Right lobe of liver (tissue), 6 donors: ENCODE measurements around the gene CASZ1. TPM values are rescaled to one million over a fixed set of nuclear protein-coding genes. Genes with fewer than 3 reads are reported as not detected.

Experiments
- ATAC-seq, 4 donors: fragments of 200-7000 bp; cut with Tn5 transposase; one replicate each; pipeline ENCODE4 v1.9.1; 2020; ENCODE audit warnings: mild to moderate bottlenecking in 4 of 4, moderate library complexity in 4 of 4
- DNase-seq, 3 donors: peaks; one replicate each; pipeline ENCODE4 v3.0.0-alpha.2; 2020
- H3K27ac ChIP-seq, 3 donors: fragments of 200-600 bp; one replicate each; pipeline ENCODE4 v1.8.0; 2022
- H3K27me3 ChIP-seq, 2 donors: fragments of 200-600 bp; one replicate each; pipeline ENCODE4 v1.8.0; 2022
- H3K36me3 ChIP-seq, 4 donors: fragments of 200-600 bp; sonication (generic) in 1 of 4; one replicate each; pipeline versions ENCODE4 v1.5.1 to v1.8.0; 2017 to 2022; ENCODE audit warnings: control low read depth in 1 of 4
- H3K4me1 ChIP-seq, 4 donors: fragments of 200-600 bp; sonication (generic) in 1 of 4; one replicate each; pipeline versions ENCODE4 v1.5.1 to v1.8.0; 2017 to 2022; ENCODE audit warnings: control low read depth in 1 of 4
- H3K4me3 ChIP-seq, 3 donors: fragments of 200-600 bp; one replicate each; pipeline ENCODE4 v1.8.0; 2022
- H3K9me3 ChIP-seq, 4 donors: fragments of 200-600 bp; sonication (generic) in 1 of 4; one replicate each; pipeline versions ENCODE4 v1.5.1 to v1.8.0; 2017 to 2022; ENCODE audit warnings: control low read depth in 1 of 4
- CTCF ChIP-seq, 4 donors: fragments of 200-600 bp in 3 of 4; fragments of 450-650 bp in 1 of 4; IDR thresholded peaks; one replicate each; pipeline versions ENCODE4 v1.5.1 to v1.8.0; 2016 to 2022; ENCODE audit warnings: antibody characterized with exemption in 4 of 4, mild to moderate bottlenecking in 2 of 4
- POLR2A ChIP-seq: fragments of 450-650 bp; IDR thresholded peaks from one replicate; pipeline ENCODE4 v1.6.1; 2017; ENCODE audit warnings: antibody characterized with exemption, mild to moderate bottlenecking
- WGBS: methylation state at CpG from one replicate; pipeline ENCODE4 v1.1.6; 2018; ENCODE audit warnings: low coverage, low lambda C conversion rate; ENCODE audit not compliant: insufficient coverage; ENCODE audit errors: missing lambda C conversion rate; 5-methylcytosine and 5-hydroxymethylcytosine counted together
- intact Hi-C, 2 donors: fragments of 100-400 bp; cut with DNase I; formaldehyde crosslinking; loops; one replicate each; pipeline versions ENCODE4 v1.11.2 to v1.14.1; 2022
- total RNA-seq, 6 experiments: library from RNA; depleted of rRNA in 2 of 6; stranded (reverse); fragments of >200 nt in 2 of 6; fragmentation: NEBNext Ultra II Directional in 3 of 6; extraction: Animal tissue kit (Norgen Biotek cat#: 25700) in 3 of 6; gene quantifications; one replicate each; pipeline versions ENCODE4 v1.1.0 to v1.2.4, GENCODE V29; 2016 to 2023
- donor health status: DM: no; HTN: yes; CAD: no.
- donor health status: DM: no; HTN: no; CAD: no.
- donor health status: DM: no; HTN: no; CAD: no.
- donor health status: DM: no; HTN: yes; CAD: no.
- donor health status: DM: no; HTN: yes; CAD: no.

Gene CASZ1
- total RNA-seq, 6 experiments from 2014 or later, result 3.1 to 10.1 (median 5.3) TPM

DNA sequence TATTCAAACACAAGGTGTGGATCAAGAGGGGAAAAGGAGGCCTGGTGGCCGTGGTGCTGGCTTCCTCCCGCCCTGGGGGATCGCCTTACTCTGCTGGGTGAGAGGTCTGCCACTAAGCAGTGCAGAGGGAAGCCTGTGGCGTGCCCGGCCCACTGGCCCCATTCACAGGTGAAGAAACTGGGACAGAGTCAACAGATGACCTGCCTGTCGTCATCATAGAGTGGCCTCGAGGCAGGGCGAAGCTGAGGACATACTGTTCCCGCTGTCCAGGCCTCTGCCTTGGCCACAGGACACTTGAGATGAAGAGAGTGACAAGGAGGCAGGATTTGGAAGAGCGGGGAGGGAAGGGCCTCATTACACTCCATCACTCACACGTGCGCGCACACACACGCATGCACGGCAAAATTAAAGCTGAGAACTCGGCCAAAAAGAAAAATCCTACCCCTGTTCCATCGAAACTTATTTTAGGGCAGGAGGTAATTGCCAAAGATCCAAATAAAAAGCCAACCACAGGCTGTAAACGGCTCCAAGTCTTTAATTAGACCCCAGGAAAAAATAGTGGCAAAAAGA lies 50.5 kb downstream of the CASZ1 start:
- 88% methylated on average over 15 of the region's 18 CpGs for WGBS
- ATAC-seq (no peak), DNase-seq (no peak)

DNA sequence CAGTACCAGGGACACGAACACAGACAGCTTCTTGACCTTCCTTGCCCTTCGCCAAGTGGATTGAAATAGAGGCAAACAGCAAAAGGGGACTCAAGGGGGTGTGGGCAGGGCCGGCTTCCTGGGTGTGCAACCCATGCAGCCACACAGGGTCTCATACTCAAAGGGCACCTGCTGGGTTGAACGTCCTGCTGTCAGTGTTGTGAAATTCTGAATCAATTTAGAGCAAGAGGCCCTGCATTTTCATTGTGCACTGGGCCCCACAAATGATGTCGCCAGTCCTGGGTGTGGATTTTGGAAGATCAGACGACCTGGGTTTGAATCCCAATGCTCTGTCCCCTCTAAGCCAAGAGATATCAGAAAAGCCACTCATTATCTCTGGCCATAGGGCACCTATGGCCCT lies 51.1 kb downstream of the CASZ1 start:
- no peak for TF ChIP-seq POLR2A
- no peak for TF ChIP-seq CTCF (IDR thresholded peaks at IDR 0.05)
- H3K27me3 ChIP-seq, result no peaks in the 10 kb centered on the region
- no peak for DNase-seq
- no peaks in the 10 kb centered on the region for H3K9me3 ChIP-seq
- no peak overlapping the region for H3K4me3 ChIP-seq
- intact Hi-C loops, result no loop called here
- H3K4me1 ChIP-seq, result peaks cover 0 to 8% (median 0%) of the 10 kb centered on the region in 4 donors
- ATAC-seq, result peak; percentile 27 to 71 (median 62)
- H3K27ac ChIP-seq, result no peak overlapping the region
- no peaks in the 10 kb centered on the region for H3K36me3 ChIP-seq
- 57% methylated on average over 4 of the region's 6 CpGs for WGBS

More for the DNA sequence above, 50.5 kb downstream of the CASZ1 start:
- Histone ChIP-seq H3K4me1 (peaks cover 0 to 8% (median 0%) of the 10 kb centered on the region in 4 donors), H3K9me3 (no peaks in the 10 kb centered on the region), H3K27ac (no peak overlapping the region), H3K27me3 (no peaks in the 10 kb centered on the region), H3K36me3 (no peaks in the 10 kb centered on the region), H3K4me3 (no peak overlapping the region)
- intact Hi-C loops, result no loop called here
- no peak for TF ChIP-seq CTCF (IDR thresholded peaks at IDR 0.05)
- no peak for TF ChIP-seq POLR2A

DNA sequence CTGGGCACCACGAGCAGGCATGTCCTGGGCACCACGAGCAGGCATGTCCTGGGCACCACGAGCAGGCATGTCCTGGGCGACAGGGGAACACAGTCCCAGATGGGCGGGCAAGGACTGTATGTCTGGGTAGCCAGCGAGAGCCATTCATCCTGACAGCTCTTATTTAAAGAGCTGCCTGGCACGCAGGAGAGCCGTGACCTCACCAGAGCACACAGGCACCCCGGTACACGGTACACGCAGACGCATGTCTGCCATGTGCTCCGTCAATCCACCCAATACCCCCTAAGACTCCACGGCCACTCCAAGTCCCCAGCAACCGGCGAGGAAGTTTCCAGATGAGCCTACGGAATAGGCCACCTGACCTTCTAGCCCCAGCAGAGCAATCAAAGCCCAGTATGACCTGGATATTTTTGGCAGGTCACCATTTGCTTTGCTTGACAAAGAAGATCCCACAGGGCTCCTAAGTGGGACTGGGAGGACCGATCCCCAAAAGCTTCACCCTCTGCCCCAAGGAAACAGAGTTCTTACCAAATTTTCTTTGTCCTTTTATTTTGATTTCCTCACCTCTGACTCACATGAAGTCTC lies 51.7 kb downstream of the CASZ1 start:
- 61% methylated on average over 3 of the region's 18 CpGs for WGBS
- intact Hi-C loops, result no loop called here
- no peak for DNase-seq
- Histone ChIP-seq H3K4me3 (no peak overlapping the region), H3K9me3 (no peaks in the 10 kb centered on the region), H3K27me3 (no peaks in the 10 kb centered on the region), H3K36me3 (no peaks in the 10 kb centered on the region), H3K4me1 (peaks cover 0 to 8% (median 0%) of the 10 kb centered on the region in 4 donors), H3K27ac (no peak overlapping the region)
- TF ChIP-seq CTCF (IDR thresholded peaks at IDR 0.05) (no peak), POLR2A (no peak)
- ATAC-seq, result peak; percentile 17 to 64 (median 52)

DNA sequence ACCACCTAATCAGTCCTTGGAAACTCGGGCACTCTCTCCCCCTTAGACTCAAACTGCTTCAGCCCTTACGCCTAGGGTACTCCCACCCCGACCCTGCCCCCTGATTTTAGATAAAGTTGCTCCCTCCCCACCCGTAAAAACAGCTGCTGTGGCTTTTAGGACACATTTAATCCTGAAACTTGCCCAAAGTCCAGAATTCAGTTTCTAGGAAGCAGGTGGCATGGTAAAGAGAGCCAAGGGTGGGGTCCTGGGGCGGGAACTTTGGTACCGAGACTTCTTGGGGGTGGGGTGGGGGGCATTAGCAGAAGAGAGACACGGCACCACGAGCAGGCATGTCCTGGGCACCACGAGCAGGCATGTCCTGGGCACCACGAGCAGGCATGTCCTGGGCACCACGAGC lies 52.4 kb downstream of the CASZ1 start:
- ATAC-seq (no peak), DNase-seq (no peak)
- H3K9me3 ChIP-seq, result no peaks in the 10 kb centered on the region
- H3K36me3 ChIP-seq, result no peaks in the 10 kb centered on the region
- intact Hi-C loops, result no loop called here
- H3K4me1 ChIP-seq, result peaks cover 0 to 8% (median 0%) of the 10 kb centered on the region in 4 donors
- TF ChIP-seq POLR2A, result no peak
- WGBS, result 48% methylated on average over 7 of the region's 11 CpGs
- no peaks in the 10 kb centered on the region for H3K27me3 ChIP-seq
- no peak overlapping the region for H3K4me3 ChIP-seq
- H3K27ac ChIP-seq, result no peak overlapping the region

DNA sequence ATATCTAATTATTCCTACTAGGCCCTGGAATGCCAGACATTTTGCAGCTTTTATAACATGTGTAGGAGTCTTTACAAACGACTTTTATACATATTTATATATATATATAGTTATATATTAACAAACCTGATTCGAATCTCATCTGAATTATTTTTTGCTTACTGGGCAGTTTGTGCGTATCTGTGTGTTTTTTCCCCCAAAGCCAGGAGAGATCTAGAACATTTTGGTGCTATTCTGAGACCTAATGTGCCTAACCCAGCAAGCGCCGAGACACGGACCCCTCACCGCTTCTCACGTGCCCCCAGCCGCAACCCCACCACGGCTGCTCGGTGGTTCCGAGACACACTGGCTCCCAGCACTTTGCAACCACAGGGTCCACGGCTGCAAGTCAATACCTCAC lies 54.8 kb downstream of the CASZ1 start:
- no peaks in the 10 kb centered on the region for H3K36me3 ChIP-seq
- no peak for TF ChIP-seq CTCF (IDR thresholded peaks at IDR 0.05)
- no peak for TF ChIP-seq POLR2A
- WGBS, result 75% methylated on average over 9 of the region's 13 CpGs
- no peak for DNase-seq
- no peak overlapping the region for H3K27ac ChIP-seq
- no peak for ATAC-seq
- intact Hi-C loops, result no loop called here
- H3K4me1 ChIP-seq, result peaks cover 0 to 8% (median 0%) of the 10 kb centered on the region in 4 donors
- no peaks in the 10 kb centered on the region for H3K27me3 ChIP-seq
- H3K4me3 ChIP-seq, result no peak overlapping the region
- no peaks in the 10 kb centered on the region for H3K9me3 ChIP-seq
